Tongue (tissue), 3 donors: ENCODE results near the gene MARCOL. TPM values are rescaled to one million over a fixed set of nuclear protein-coding genes. Genes with fewer than 3 reads are reported as not detected.
"Not testable (repeated sequence)": the region's sequence is repeated elsewhere in the genome, so short reads cannot be mapped to it uniquely, and the experiment has no call there.

ENCODE experiments used
- DNase-seq: peaks from one replicate; pipeline ENCODE4 v3.0.0-alpha.2; 2015
- small RNA-seq: library from RNA; depleted of rRNA; stranded (forward); fragments of <200 nt; gene quantifications from one replicate; pipeline ENCODE3, GENCODE V24; 2014; ENCODE audit warnings: low replicate concordance
- total RNA-seq: library from RNA; depleted of rRNA; stranded (reverse); fragments of >200 nt; gene quantifications from one replicate; pipeline ENCODE4 v1.2.3, GENCODE V29; 2014

The MARCOL gene
- total RNA-seq, 1 donor from 2014 or later, result not detected

DNA sequence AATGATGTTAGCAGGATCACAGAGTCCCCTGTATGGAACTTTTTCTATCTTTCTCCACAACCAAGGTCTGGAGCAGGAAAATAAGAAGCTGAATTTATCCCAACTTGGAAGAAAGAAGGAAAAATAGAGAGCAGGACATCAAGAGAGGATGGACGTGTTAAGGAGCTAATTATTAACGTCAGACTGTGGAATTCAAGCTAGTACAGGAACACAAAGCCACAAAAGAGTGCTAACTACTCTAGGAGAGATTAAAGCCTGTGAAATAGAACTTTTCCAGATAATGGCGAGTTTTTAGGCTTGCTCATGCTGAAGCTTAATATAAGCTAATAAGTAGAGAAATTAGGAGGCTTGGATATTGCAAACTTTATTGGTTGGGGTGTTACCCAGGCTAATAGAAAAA is 29.6 kb downstream of the MARCOL start:
- no peak for DNase-seq

- no peak for DNase-seq
Measured at GRCh38 chr5:148268566-148268965, 30.2 kb downstream of the MARCOL start, which contains the start of gene SPINK13. TSS of gene SPINK13 (plus strand) at chr5:148268794. CDS start at chr5:148270073, 1,279 bp downstream.

- not testable (repeated sequence) for DNase-seq
Measured at GRCh38 chr5:148275129-148275528, 36.8 kb downstream of the MARCOL start.

GRCh38 chr5:148280893-148281292 is 42.6 kb downstream of the MARCOL start:
- DNase-seq, result not testable (repeated sequence)

GRCh38 chr5:148281336-148281735 is 43.0 kb downstream of the MARCOL start:
- DNase-seq, result not testable (repeated sequence)

DNA sequence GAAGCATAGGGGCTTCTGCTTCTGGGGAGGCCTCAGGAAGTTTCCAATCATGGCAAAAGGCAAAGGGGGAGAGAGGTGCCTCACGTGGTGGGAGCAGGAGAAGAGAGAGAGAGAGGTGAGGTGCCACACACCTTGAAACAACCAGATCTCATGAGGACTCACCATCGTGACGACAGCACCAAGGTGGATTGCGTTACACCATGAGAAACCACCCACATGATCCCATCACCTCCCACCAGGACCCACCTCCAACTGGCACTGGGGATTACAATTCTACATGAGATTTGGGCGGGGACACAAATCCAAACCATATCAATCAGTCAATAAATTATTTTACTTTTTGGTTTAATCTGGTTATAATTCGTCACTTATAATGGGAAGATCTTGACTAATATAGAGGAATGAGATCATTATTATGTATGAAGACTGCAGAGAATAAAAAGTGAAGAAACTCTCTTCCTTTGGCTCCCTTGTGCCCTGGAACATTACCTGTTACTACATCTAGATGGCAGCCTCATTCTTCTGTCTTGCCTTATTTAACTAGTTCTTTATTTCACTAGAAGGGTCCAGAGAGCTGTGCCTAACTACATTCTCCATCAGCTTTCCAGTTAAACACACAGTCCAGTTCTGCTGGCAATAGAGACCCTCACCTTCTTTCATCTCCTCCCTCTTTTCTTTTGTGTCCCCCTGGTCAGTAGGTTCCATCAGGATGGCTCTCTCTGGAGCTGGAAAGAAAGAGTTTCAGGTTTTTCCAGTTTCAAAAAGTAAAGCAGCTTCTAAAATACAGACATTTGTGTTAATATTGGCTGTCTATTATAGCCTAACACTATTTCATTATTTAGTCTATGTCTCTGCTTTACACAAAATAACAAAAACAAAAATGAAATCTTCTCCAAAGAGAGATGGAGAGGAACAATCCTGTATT is 52.2 kb downstream of the MARCOL start:
- DNase-seq, result peak; percentile 4

Small RNAs within 50 kb of the gene (small RNA-seq; reads per million reads assigned to genes)
- gene HMGN1P16, result not detected

Other genes with a start within 250 kb of the MARCOL start
- gene SPINK5, start 174.5 kb upstream of the MARCOL start, total RNA-seq, result 31.5 TPM
- not detected for gene SPINK14, start 70.0 kb upstream of the MARCOL start, total RNA-seq
- gene SPINK6, start 35.5 kb upstream of the MARCOL start, total RNA-seq, result not detected
- not detected for gene SPINK13, start 30.3 kb downstream of the MARCOL start, total RNA-seq
- gene SPINK7, start 73.9 kb downstream of the MARCOL start, total RNA-seq, result not detected
- not detected for gene SPINK9, start 97.0 kb downstream of the MARCOL start, total RNA-seq
- gene FBXO38, start 145.4 kb downstream of the MARCOL start, total RNA-seq, result 52.2 TPM